ENCODE results near the gene RILPL2.

DNA sequence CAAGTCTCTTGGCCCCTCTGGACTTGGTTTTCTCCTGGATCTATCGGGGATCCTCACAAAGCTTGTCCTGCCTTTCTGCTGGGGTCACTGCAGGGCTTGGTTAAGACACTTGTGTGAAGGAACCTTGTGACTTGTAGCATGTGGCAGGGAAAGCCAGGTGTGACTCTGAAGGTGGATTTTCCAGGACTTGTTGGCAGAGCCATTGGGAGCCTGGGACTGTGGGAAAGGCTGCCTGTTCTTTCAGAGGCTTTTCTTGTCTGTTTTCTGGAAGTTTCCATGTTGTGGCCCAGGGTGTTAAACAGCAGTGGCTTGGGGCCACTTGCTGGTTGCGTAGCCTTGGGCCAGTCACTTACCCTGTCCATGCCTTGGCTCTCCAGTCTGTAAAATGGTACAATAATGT is 39.9 kb downstream of the RILPL2 start:
- TF ChIP-seq, protein P1, sequence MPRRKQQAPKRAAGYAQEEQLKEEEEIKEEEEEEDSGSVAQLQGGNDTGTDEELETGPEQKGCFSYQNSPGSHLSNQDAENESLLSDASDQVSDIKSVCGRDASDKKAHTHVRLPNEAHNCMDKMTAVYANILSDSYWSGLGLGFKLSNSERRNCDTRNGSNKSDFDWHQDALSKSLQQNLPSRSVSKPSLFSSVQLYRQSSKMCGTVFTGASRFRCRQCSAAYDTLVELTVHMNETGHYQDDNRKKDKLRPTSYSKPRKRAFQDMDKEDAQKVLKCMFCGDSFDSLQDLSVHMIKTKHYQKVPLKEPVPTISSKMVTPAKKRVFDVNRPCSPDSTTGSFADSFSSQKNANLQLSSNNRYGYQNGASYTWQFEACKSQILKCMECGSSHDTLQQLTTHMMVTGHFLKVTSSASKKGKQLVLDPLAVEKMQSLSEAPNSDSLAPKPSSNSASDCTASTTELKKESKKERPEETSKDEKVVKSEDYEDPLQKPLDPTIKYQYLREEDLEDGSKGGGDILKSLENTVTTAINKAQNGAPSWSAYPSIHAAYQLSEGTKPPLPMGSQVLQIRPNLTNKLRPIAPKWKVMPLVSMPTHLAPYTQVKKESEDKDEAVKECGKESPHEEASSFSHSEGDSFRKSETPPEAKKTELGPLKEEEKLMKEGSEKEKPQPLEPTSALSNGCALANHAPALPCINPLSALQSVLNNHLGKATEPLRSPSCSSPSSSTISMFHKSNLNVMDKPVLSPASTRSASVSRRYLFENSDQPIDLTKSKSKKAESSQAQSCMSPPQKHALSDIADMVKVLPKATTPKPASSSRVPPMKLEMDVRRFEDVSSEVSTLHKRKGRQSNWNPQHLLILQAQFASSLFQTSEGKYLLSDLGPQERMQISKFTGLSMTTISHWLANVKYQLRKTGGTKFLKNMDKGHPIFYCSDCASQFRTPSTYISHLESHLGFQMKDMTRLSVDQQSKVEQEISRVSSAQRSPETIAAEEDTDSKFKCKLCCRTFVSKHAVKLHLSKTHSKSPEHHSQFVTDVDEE (CRISPR knock-in tag; IDR thresholded peaks at IDR 0.05) = no peak
- no peak for TF ChIP-seq PPARA (CRISPR knock-in tag; IDR thresholded peaks at IDR 0.05; ENCODE audit: borderline replicate concordance)
- TF ChIP-seq ZNF8 (CRISPR knock-in tag; IDR thresholded peaks at IDR 0.05) = no peak
- TF ChIP-seq, protein P2, sequence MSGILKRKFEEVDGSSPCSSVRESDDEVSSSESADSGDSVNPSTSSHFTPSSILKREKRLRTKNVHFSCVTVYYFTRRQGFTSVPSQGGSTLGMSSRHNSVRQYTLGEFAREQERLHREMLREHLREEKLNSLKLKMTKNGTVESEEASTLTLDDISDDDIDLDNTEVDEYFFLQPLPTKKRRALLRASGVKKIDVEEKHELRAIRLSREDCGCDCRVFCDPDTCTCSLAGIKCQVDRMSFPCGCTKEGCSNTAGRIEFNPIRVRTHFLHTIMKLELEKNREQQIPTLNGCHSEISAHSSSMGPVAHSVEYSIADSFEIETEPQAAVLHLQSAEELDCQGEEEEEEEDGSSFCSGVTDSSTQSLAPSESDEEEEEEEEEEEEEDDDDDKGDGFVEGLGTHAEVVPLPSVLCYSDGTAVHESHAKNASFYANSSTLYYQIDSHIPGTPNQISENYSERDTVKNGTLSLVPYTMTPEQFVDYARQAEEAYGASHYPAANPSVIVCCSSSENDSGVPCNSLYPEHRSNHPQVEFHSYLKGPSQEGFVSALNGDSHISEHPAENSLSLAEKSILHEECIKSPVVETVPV (CRISPR knock-in tag; IDR thresholded peaks at IDR 0.05) = no peak
- TF ChIP-seq ZNF70 (CRISPR knock-in tag; IDR thresholded peaks at IDR 0.05) = no peak
- TF ChIP-seq GLIS3 (CRISPR knock-in tag; IDR thresholded peaks at IDR 0.05) = no peak
- no peak for TF ChIP-seq ZFP3 (CRISPR knock-in tag; IDR thresholded peaks at IDR 0.05)

Data from SK-N-SH treated with all-trans-retinoic acid at 6 μM for 48 hours (cell line).